ENCODE measurements around the gene SON. TPM values are rescaled to one million over a fixed set of nuclear protein-coding genes. Genes with fewer than 3 reads are reported as not detected.

Gene SON
- total and polyA plus RNA-seq, 2 of the 4 experiments (the other 2 are of a cell fraction), result 81.6 to 146 TPM

- peaks cover 78% of the 10 kb centered on the region for H4K20me1 ChIP-seq (ENCODE audit: insufficient read depth, low read length)
- no TSS peak for BruUV-seq (replicated peaks)
- dilution Hi-C loops (cut with HindIII; ENCODE audit: low sequenced_read_pairs, unreplicated experiment), result no loop called here
Observed at GRCh38 chr21:33559813-33560212, 17.0 kb downstream of the SON start.

More at GRCh38 chr21:33559813-33560212, 17.0 kb downstream of the SON start:
- Histone ChIP-seq H3K4me3 (ENCODE audit: insufficient read depth, low read depth, low read length) (no peak overlapping the region), H3K4me1 (ENCODE audit: control insufficient read depth, insufficient read depth, low read length) (peaks cover 2% of the 10 kb centered on the region; the same call in 1 of the 2 replicates), H2AFZ (replicated peaks; ENCODE audit: low read length, poor library complexity) (no peak overlapping the region), H3K4ac (ENCODE audit: low read depth, low read length) (no peak overlapping the region), H3K56ac (ENCODE audit: extremely low read depth, insufficient read depth, low read length) (no peak overlapping the region), H2AK5ac (ENCODE audit: low read depth, low read length) (no peak overlapping the region), H3K27me3 (ENCODE audit: control insufficient read depth, insufficient read depth, low read length) (no peaks in the 10 kb centered on the region), H4K8ac (ENCODE audit: low read depth in 2 of 2, low read length in 2 of 2) (no peak overlapping the region), H3K14ac (replicated peaks; ENCODE audit: low read depth, low read length) (no peak overlapping the region), H3K9me3 (ENCODE audit: control insufficient read depth, insufficient read depth, low read length) (no peaks in the 10 kb centered on the region), H3K9ac (ENCODE audit: low read depth, low read length) (no peak overlapping the region), H4K91ac (ENCODE audit: insufficient read depth, low read depth, low read length) (no peak overlapping the region), H2AK9ac (replicated peaks; ENCODE audit: low read depth, low read length, poor library complexity) (no peak overlapping the region), H2BK20ac (ENCODE audit: low read depth, low read length) (no peak overlapping the region), H2BK120ac (ENCODE audit: low read depth, low read length) (no peak overlapping the region), H3K4me2 (ENCODE audit: low read depth, low read length) (no peak overlapping the region), H3K18ac (ENCODE audit: low read depth, low read length) (no peak overlapping the region), H3K23ac (ENCODE audit: low read depth, low read length) (no peak overlapping the region), H2BK5ac (ENCODE audit: low read depth, low read length, poor library complexity, severe bottlenecking) (no peak overlapping the region), H3K36me3 (ENCODE audit: control insufficient read depth, insufficient read depth, low read length) (peaks cover 43% of the 10 kb centered on the region), H2BK15ac (ENCODE audit: low read depth, low read length) (no peak overlapping the region), H3K9me1 (ENCODE audit: insufficient read depth, low read length) (0 out of 2 replicates have a peak, but pooled peaks cover 4% of the 10 kb centered on the region), H4K5ac (ENCODE audit: low read depth, low read length) (no peak overlapping the region), H3K79me1 (ENCODE audit: low read depth in 1 of 2, low read length in 2 of 2) (peaks cover 18 to 59% of the 10 kb centered on the region in 2 experiments), H3K27ac (ENCODE audit: insufficient read depth, low read length) (no peak overlapping the region)
- TF ChIP-seq FOS (IDR thresholded peaks at IDR 0.05; ENCODE audit: low read depth, low read length) (no peak), RFX5 (IDR thresholded peaks at IDR 0.05; ENCODE audit: low read depth, low read length) (no peak), CHD1 (IDR thresholded peaks at IDR 0.05; ENCODE audit: low read depth, low read length) (no peak), MXI1 (IDR thresholded peaks at IDR 0.05; ENCODE audit: borderline replicate concordance, low read depth, low read length) (no peak), RAD21 (IDR thresholded peaks at IDR 0.05; ENCODE audit: low read length) (no peak), MAZ (IDR thresholded peaks at IDR 0.05; ENCODE audit: borderline replicate concordance, low read depth, low read length) (no peak), CEBPB (IDR thresholded peaks at IDR 0.05; ENCODE audit: low read depth, low read length) (no peak), BHLHE40 (IDR thresholded peaks at IDR 0.05; ENCODE audit: low read depth, low read length) (no peak), USF2 (IDR thresholded peaks at IDR 0.05; ENCODE audit: low read depth, low read length) (no peak), ELK1 (IDR thresholded peaks at IDR 0.05; ENCODE audit: borderline replicate concordance, low read depth, low read length) (no peak), MAFK (IDR thresholded peaks at IDR 0.05; ENCODE audit: low read depth, low read length) (no peak), POLR2A (IDR thresholded peaks at IDR 0.05; ENCODE audit: low read depth, low read length) (no peak), RCOR1 (IDR thresholded peaks at IDR 0.05; ENCODE audit: insufficient replicate concordance, low read length) (no peak)
- in situ Hi-C loops (cut with MboI; ENCODE audit: low sequenced_read_pairs) (no loop called here), intact Hi-C loops (cut with micrococcal nuclease) (loop anchor here (2.0 kb wide), 1 partner anchor 15 kb away; no protein-coding TSS in a partner anchor)
- no CpG with 5 or more reads among the region's 10 CpGs for WGBS, 2 experiments (ENCODE audit: extremely low coverage in 2 of 2, insufficient read length in 1 of 2)
- POLR2A ChIA-PET (ENCODE audit: unreplicated experiment), result no interaction called here
- ATAC-seq (ENCODE audit: low read depth), result no peak
- DNase-seq, result no peak
- CTCF ChIA-PET, result no interaction called here

Data from IMR-90 (cell line).